Neutrophil (primary cell): ENCODE results near the gene NTM.

Experiments used
- H3K27ac ChIP-seq: fragments of 200-600 bp; sonication (generic); 2 replicates; pipeline ENCODE4 v1.5.1; 2016; ENCODE audit warnings: mild to moderate bottlenecking, moderate library complexity
- H3K27me3 ChIP-seq: fragments of 200-600 bp; sonication (generic); 2 replicates; pipeline ENCODE4 v1.6.0; 2016; ENCODE audit warnings: mild to moderate bottlenecking
- H3K36me3 ChIP-seq: fragments of 200-600 bp; sonication (generic); 2 replicates; pipeline ENCODE4 v1.5.1; 2017
- H3K4me1 ChIP-seq, 2 experiments: fragments of 200-600 bp in 1 of 2; sonication (generic) in 1 of 2; 1 replicate in 1 of 2; 2 replicates in 1 of 2; pipeline versions ENCODE4 v1.5.1 to v1.6.1; 2013 to 2016; ENCODE audit warnings: low read depth in 1 of 2, low read length in 1 of 2, mild to moderate bottlenecking in 1 of 2, moderate library complexity in 1 of 2; ENCODE audit not compliant: control insufficient read depth in 1 of 2, insufficient read depth in 1 of 2
- H3K4me3 ChIP-seq, 2 experiments: fragments of 200-600 bp in 1 of 2; sonication (generic) in 1 of 2; 1 replicate in 1 of 2; 2 replicates in 1 of 2; pipeline ENCODE4 v1.5.1; 2013 to 2016; ENCODE audit warnings: low read depth in 1 of 2, low read length in 1 of 2, mild to moderate bottlenecking in 1 of 2, moderate library complexity in 1 of 2
- H3K9me3 ChIP-seq: fragments of 200-600 bp; sonication (generic); 2 replicates; pipeline ENCODE4 v1.5.1; 2016
- CTCF ChIP-seq: fragments of 200-600 bp; sonication (generic); IDR thresholded peaks from 2 replicates; pipeline ENCODE4 v1.5.1; 2016; ENCODE audit warnings: antibody characterized with exemption

NTM gene

GRCh38 chr11:132084433-132084832 is 714.0 kb downstream of the NTM start:
- H3K27me3 ChIP-seq, result no peaks in the 10 kb centered on the region
- no peak overlapping the region for H3K27ac ChIP-seq
- H3K36me3 ChIP-seq, result no peaks in the 10 kb centered on the region
- no peaks in the 10 kb centered on the region for H3K9me3 ChIP-seq
- H3K4me1 ChIP-seq, result no peaks in the 10 kb centered on the region
- TF ChIP-seq CTCF, result no peak
- no peak overlapping the region for H3K4me3 ChIP-seq

- H3K4me3 ChIP-seq, result no peak overlapping the region
- H3K27ac ChIP-seq, result no peak overlapping the region
- H3K9me3 ChIP-seq, result no peaks in the 10 kb centered on the region
- H3K4me1 ChIP-seq, result no peaks in the 10 kb centered on the region
- no peaks in the 10 kb centered on the region for H3K27me3 ChIP-seq
- no peaks in the 10 kb centered on the region for H3K36me3 ChIP-seq
- TF ChIP-seq CTCF, result no peak
Measured at GRCh38 chr11:132087148-132087547, 716.7 kb downstream of the NTM start.

- no peak overlapping the region for H3K4me3 ChIP-seq
- H3K27ac ChIP-seq, result no peak overlapping the region
- H3K4me1 ChIP-seq, result no peaks in the 10 kb centered on the region
- H3K36me3 ChIP-seq, result no peaks in the 10 kb centered on the region
- no peak for TF ChIP-seq CTCF
- H3K9me3 ChIP-seq, result no peaks in the 10 kb centered on the region
- H3K27me3 ChIP-seq, result no peaks in the 10 kb centered on the region
Measured at GRCh38 chr11:132088551-132088950, 718.1 kb downstream of the NTM start.

GRCh38 chr11:132093536-132094259 is 723.3 kb downstream of the NTM start:
- H3K27me3 ChIP-seq, result no peaks in the 10 kb centered on the region
- no peak for TF ChIP-seq CTCF

GRCh38 chr11:132094598-132094997 is 724.2 kb downstream of the NTM start:
- Histone ChIP-seq H3K27me3 (no peaks in the 10 kb centered on the region), H3K4me1 (no peaks in the 10 kb centered on the region), H3K27ac (no peak overlapping the region), H3K9me3 (no peaks in the 10 kb centered on the region), H3K4me3 (no peak overlapping the region), H3K36me3 (no peaks in the 10 kb centered on the region)
- TF ChIP-seq CTCF, result no peak

More at GRCh38 chr11:132093536-132094259, 723.3 kb downstream of the NTM start:
- Histone ChIP-seq H3K4me3 (no peak overlapping the region), H3K9me3 (no peaks in the 10 kb centered on the region), H3K4me1 (no peaks in the 10 kb centered on the region), H3K27ac (no peak overlapping the region), H3K36me3 (no peaks in the 10 kb centered on the region)
